Inflammatory macrophage (primary cell): ENCODE data around the gene USP2.

ENCODE experiments used
- DNase-seq, 2 donors: peaks; one replicate each; pipeline ENCODE4 v3.0.0-alpha.2; 2020 to 2022

The USP2 gene

DNA sequence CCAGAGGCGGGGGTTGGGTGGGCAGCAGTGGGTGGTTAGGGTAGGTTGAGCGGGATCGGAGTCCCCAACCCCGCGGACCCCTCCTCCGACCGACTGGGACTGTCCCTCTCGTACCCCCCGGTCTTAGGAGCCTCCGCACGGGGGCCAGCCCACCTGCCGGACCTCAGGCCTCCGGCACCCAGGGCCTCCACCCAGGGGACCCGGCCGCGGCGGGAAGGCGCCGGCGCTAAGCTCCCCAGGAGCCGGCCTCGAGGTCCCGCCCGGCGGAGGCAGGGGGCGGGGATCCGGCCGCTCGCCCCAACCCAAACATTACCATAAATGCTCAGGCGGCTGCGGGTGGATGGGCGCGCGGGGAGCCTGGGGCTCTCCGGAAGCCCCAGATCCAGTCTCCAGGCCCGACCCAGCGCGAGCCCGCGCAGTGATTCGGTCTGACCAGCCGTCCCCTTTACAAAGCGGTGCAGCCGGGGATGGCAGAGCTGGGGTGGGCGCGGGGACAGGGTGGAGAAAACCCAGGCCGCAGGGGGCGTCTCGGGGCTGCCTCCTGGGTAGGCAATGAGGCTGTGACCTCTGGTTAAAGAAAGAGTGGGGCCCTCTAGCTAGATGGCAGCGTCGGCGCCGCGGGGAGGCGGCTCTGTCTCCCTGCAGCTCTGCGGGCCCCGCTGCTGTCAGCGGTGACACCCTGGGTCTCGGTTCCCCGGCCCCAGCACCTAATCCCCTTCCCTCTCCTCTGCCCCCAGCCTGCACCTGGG lies 60.5 kb downstream of the USP2 start:
- DNase-seq, result peak in 1 of 2 donors; percentile 18

DNA sequence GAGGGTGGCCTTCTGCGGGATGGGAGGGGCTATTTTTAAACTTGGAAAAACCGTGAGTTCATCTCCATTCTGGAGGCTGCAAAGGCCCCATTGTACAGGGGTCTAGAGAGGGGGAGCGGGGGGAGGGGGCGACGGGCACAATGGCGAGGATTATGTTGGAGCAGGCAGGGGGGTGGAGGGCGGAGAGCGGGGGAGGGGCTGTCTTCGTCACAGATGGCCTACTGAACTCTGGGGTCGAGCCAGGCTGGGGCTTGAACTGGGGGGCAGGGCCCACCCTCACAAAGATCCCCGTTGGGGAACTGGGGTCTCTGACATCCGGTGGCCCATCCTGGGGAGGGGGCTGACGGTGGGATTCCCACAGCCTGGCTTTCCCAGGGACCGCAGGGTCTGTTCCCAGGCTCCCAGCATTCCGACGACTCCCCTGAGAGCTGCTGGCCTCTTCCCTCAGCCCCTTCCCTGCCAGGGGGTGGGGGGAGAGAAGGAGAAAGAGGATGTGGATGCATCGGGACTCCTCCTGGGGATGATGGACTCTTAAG lies 61.2 kb downstream of the USP2 start:
- DNase-seq, result no peak

DNA sequence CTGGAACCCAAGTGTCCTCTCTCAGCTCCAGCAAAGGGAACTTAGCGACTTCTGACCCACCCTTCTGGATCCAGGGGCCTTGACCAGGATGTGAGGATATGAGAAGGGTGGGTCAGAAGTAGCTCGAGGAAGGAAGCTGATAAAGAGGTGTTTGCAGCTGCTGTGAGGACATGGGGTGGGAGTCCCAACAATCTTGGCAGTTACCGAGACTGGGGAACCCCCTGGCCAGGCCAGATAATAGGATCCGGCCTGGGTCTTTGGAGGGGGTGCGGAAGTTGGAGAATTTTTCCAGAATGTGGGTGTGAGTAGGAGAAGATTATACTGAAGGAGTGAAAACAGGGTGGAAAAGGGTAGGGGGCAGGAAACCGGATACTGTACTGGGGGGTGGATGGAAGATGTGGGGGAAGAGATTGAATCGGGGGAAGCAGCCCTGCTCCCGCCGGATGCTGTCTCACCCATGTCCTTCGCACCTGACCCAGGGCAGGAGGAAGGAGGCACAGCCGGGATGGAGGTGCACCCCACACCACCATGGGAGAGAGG lies 61.7 kb downstream of the USP2 start:
- no peak for DNase-seq

DNA sequence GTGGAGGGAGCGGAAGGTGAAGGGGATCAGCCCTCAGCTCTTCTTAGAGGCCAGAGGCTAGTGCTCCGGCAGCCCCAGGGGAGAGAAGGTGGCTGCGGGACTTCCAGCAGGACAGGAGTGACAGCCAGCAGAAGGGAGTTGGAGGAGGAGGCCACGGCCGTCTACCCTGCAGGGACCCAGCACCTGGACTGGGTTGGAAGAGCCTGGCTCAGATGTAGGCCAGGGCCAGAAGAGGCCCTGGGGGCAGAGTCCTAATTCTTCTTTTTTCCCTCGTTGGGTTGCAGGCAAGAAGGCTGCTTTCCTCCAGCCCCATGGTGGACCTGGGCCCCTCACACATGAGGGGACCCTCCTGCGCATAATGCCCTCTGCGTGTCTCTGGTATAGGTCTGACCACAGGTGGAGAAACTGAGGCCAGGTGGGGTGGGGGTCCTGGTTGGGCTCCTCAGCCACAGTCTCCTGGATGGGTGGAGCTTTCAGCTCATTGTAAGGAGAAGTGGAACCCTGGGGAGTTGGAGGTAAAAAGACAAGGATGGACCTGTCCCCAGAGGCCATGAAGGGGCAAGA lies 62.3 kb downstream of the USP2 start:
- DNase-seq, result no peak

DNA sequence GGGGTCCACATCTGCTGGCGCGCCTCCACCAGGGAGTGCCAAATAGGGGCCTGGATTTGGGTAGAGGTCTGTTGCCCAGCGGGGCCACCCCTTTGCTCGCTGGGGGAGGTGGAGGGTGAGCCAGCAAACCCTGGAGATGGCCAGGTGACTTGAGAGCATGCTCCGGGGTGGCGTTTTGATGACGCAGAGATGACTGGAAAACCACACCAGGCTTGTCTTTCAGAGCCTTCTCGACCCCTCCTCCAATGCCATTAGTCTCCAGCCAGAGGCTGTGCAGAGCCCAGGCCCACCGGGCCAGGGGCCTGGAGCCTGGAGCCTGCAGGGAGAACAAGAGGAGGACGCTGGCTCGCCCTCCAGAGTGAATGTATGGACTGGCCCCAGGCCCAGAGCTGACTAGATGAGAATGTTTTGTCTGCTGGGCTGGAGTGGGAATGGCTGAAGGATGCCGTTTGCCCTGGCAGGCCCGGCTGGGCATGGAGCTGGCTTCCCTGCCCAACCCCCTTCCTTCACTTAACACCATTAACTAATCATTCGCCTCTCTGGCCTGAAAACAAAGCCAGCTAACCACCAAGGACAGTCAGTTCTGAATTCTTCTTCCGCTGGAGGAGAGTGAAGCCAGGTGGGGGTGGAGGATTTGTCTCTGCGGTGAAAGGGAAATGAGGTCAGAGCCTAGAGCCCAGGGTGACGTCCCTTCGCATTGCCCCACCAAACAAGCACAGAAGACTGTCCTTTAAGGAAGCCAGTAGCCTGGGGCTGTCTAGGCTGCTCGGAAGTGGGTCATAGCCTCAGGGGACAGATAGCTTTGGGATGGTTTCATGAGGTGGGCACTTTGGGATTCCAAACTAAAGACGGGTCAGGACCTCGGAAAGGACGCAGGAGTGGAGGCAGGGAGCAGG lies 63.0 kb downstream of the USP2 start:
- DNase-seq, result peak; percentile 27 to 52

DNA sequence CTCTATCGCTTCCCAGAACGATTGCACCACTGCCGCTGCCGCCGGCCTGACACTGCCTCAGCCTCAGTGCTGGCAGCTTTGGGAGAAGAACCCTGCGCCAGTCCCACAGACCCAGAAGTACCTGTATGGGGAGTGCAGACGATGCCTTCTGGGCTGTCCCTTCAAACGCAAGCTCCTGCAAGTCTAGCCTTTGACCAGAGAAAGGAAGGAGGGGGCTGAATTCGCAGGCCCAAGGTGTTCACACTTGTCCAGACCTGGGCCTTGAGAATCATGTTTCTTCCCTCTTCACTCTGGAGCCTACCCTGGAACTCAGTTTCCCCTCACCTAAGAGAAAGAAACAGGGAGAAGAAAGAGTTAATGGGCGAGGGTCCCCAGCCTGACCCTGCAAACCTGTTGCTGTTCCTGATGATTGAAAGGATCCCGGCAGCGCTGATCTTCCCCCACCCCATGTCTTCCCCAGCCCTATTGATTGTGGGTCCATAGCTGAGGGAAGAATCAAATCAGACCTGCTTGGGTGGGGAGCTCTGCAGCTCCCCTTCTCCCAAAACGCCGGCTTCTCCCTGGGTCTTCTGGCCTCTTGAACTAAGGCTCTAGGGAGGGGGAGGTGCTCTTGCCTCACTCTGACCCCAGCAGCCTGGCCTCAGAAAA lies 63.8 kb downstream of the USP2 start:
- DNase-seq, result no peak

DNA sequence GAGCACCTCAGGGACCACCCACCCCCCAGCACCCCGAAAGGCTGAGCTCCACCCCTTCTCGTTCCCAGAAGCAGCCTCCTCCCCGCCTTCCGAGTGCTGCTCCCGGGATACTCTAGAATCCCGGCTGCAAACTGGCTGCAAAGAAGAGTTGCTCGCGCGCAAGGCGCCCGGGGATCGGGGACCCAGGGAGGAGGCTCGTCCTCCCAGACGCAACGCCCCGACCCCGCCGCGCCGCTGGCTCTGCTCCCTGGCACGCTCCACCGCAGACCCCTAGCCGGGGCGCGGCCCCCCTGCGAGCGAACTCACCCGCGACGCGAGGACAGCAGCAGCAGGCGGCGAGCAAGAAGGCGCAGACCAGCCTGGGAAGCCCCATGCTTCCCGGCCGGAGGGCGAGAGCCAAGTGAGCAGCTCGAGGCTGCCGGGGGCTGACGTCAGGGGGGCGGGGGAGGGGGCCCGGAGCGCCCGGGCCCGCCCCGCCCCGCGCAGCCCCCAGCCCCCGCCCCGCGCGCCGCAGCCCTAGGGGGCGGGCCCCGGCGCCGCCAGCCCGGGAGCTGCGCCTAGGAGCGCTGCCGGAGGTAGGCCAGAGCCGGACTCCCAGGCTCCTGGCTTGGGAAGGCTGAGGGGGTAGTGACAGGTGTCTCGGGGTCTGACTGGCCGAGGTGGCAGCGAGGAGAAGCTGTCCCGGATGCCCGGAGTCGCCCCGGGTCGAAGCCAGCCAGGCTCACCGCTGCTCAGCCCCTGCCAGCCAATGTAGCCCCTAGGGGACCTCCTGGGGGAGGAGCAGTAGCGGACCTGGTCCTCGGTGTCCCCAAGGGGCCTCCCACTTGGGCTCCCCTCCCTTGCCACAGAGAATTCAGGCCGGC lies 64.5 kb downstream of the USP2 start, which contains the start of gene MCAM:
Gene MCAM (minus strand): TSS at position 402 of the 863 bp plus-strand sequence. CDS start 29 bp downstream, at position 373.
- DNase-seq, result no peak

DNA sequence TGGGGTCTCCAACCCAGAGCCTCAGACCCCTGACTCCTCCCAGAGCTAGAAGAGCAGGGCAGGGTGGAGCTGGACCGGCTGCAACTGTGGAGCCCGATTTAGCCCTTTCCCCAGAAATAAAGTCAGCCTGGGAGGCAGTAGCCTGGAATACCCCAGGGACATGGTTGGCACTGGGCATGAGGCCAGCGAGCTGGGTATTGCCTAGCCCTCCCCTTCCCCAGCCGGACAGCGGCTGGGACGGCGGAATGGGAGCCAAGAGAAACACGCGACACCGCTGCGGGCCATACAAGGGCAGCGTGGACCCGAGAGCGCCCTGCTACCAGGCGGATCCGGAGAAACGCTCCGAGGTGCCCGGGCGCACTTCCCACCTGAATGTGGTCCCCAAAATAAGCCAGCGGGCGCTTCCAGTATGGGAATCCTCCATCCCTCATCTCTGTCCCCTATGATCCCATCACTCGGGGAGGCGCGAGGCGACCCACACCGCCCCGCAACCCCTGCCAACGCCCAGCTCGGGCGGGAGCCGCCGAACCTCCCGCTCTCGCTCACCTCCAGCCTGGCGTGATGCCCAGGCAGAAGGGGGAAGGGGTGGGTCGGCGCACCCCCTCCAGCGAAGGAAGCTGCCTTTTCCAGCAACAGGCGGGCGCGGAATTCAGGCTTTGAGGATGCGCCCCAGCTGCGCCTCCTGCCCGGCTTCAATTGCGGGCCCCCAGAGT lies 65.3 kb downstream of the USP2 start:
- DNase-seq, result no peak

DNA sequence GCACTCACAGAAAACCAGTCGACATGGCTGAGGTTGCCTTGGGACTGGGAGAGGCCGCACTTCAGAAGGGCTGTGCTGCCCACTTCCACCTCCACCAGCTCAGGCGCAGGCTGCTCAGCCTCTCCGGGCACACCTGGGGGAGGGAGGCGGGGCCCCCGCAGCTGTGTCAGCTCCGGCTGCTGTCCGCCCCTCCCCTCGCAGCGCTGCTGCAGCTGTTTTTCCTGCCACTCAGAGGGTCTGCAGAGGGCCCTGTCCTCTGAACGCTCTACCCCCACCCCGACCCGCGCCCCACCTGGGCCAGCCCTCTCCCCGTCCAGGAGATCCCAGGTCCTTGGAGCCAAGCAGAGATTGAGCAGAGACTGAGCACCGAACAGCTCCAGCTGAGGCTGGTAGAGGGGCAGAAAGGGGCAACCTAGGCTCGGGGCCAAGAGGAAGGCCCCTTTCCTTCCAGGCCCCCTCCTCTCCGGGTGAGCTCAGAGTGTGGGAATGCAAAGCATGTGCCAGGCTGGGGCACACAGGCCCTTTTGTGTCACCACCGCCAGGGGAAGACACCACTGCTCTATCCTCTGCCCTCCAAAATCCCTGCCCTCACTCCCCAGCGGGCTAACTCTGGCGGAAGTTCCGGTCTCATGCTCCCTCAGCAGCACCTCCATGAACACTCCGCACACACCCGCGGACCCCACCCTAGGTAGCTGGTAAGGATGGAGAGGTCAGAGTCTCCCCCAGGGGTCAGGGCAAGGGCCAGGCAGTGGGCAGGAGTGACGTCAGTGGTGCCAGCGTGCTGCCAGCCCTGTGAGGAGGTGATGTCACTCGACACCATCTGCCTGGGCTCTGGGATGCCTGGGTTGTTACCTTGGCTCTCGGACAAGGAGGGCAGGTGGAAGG lies 66.1 kb downstream of the USP2 start:
- no peak for DNase-seq

DNA sequence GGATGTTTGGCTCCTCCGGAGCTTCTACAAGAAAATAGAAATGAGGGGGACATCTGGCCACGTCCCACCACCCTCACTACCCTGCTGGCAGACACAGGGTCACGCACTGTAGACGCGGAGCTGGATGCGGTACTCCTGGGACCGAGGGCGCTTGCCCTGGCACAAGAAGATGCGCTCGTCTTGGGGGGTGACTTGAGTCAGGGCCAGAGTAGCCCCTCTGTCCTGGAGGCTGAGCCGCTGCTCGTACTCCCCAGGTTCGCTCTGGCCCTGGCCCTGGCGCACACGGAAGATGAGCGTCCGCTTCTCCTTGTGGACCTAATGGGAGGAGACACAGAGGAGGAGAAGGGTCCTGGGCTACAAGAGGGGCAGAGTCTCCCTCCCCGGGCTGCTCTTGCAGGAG lies 66.8 kb downstream of the USP2 start:
- no peak for DNase-seq

DNA sequence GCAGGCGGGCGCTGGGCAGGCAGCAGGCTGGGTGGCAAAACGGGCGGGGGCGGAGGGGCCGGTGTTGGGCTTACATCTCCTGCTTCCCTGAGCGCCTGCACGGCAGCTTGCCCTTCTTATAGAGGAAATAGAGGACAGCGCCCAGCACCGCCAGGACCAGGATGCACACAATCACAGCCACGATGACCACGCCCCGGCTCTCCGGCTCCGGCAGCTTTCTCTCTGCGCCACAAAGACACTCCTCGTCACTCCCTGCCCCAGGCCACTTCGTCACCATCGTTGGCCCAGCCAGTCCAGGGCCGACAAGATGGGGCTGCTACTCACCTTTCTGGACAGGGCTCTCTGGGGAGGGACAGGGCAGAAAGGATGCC lies 70.8 kb downstream of the USP2 start:
- no peak for DNase-seq

DNA sequence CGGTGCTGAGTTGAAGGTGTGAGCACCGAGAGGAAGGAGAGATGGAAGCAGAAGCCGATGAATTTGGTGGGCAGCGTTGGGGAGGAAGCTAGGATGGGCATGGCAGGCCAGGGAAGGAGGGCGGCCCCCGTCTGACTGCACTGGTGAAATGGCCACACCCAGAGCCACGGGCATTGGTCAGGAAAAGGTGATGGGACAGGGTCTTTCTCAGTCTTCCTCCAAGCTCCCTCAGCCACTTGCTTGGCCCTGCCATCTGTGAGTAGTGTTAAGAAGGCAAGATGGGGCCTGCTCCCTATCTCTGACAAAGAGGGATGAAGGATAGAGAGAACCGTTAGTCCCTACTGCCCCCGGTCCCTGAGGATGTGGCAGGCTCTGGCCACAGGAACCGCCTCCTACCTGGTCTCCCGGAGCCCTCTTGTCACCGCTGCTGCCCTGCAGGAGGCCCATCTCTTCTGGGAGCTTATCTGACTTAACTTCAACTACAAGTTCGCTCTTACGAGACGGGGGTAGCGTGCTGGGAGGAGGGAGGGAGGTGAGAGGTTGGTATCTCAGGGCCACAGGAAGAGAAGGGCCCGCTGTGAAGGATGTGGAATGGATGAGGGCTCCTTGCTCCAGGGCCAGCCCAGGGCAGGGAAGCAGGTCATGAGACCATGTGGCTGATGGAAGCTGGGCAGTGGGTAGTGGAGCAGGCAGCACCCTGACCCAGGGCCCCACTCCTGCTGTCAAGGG lies 71.4 kb downstream of the USP2 start:
- no peak for DNase-seq

DNA sequence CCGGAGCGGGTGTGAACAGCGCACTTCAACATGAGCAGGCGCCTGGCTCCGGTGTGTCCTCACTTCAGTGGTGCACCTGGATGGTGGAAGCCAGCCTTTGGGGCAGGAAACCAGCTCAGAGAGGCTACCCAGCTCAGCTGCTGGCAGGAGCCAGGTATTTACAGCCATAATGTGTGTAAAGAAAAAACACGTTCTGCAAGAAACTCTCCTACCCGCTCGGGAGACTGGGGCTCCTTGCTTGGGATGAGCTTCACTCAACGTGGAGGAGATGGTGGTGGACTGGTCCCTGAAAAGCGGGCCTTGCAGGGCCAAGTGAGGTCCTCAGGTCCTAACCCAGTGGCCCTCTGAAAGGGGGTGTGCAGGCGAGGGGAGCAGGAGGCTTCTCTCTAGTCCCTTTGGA lies 72.1 kb downstream of the USP2 start:
- no peak for DNase-seq

DNA sequence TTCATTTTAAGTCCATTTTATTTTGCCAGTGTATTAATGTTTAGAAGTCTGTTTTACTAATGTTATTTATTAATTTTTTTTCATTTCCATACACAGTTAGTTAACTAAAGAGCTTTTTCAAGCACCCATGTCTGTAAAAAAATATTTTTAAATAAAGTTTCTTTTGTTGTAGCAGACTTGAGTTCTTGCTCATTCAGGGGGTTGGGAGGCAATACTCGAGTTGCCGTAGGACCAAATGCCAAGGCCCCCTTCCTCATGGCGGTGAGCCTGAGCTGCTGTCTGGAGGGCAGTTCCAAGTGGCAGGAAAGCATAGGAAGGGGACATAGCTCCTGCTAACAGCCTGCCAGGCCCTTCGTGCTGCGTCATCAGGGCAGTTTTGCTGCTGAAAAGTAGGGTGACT lies 73.5 kb downstream of the USP2 start:
- DNase-seq, result no peak

DNA sequence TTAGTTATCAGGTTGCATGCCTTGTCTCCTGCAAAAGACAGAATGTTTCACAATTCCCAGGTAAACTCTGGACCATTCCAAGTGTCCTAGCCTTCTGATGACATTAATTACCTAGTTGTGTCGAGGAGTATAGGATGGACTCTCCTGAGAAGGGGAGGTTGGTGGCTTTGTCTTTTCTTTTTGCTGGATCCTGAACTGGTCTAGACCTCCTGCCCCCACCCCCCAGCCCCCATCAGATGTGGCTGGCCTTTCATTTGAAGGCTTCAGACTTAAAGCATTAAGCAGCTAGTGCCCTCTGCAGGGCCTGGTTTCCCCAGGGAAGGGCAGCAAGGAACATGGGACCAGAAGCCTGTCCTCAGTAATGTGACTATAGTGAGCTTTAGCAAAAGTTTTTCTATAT lies 74.3 kb downstream of the USP2 start:
- no peak for DNase-seq

DNA sequence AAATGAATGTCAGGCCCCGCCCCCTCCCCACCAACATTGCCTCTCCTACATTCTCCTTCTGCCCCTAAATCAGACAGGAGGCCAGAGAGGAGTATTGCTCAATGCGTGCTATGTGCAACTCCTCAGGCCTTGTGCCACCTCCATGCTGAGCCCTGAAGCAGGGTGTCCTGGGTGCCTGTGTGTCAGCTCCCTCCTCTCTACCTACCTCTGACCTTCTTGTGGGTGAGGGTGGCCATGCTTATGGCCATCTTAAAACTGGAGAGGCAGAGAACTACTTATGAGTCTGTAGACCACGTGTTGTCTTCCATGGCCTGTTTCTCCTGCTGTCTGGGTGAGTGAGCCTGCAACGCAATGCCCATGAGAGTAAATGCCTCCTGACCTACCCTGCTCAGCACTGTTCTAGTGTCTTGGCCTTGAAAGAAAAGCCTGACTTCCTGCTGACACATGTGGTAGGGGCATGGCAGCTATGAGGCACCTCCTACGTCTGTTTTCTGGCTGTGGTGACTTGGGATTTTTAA lies 75.1 kb downstream of the USP2 start:
- DNase-seq, result peak; percentile 17 to 49

DNA sequence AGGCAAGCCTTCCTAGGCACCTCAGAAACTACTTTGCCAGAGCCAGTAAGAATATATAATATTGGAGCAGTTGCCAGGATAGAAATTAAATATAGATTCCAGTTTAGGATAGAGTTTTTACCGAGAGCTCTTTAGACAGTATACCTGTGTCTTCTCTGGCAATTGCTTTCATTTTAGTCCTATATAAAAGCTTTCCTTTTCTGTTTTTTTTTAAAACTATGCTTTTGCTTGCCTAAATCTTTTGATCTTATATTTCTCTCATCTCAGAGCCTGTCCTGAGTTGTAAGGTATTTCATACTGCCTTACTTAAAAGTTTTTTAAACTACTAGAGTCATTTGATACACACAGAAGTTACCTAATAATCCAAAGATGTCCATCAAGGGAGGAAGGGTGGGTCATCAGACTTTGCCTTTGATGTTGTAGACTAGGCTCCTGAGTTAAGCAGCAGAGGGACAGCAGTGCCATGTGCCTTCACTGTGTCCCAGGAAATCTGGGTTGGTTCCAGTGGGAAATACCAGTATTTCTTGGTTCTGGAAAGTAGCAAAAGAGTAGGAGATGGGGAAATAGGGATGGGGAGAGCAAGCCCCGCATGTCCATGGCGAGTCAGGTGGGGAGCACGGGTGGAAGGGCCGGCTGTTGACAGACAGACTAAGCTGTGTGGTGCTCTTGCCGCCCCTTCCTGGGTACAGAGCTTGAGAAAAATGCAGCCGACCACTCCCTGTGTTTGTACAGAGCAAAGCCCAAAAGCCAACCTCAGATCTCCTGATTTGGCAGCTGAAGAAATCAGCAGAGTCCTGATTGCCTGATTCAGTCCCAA lies 75.7 kb downstream of the USP2 start:
- DNase-seq, result no peak
